Prostate gland (tissue), 2 donors: Measurements from ENCODE around the gene CCDC77. TPM values are rescaled to one million over a fixed set of nuclear protein-coding genes. Genes with fewer than 3 reads are reported as not detected.
"Not testable (repeated sequence)": the region's sequence is repeated elsewhere in the genome, so short reads cannot be mapped to it uniquely, and the experiment has no call there.

Experiments
- DNase-seq: peaks from one replicate; pipeline ENCODE4 v3.0.0-alpha.2; 2019; ENCODE audit warnings: low spot score
- H3K27ac ChIP-seq, 2 donors: fragments of 200-600 bp; sonication (generic); 2 replicates each; pipeline ENCODE4 v1.5.1; 2017 to 2019
- H3K27me3 ChIP-seq: fragments of 200-600 bp; sonication (generic); replicated peaks from 2 replicates; pipeline ENCODE4 v1.5.1; 2019; ENCODE audit not compliant: insufficient read depth
- H3K36me3 ChIP-seq, 2 donors: fragments of 200-600 bp; sonication (generic); 1 replicate in 1 of 2; 2 replicates in 1 of 2; pipeline versions ENCODE4 v1.5.1 to v1.8.1; 2017 to 2019
- H3K4me1 ChIP-seq: fragments of 200-600 bp; sonication (generic); replicated peaks from 2 replicates; pipeline ENCODE4 v1.5.1; 2019
- H3K4me3 ChIP-seq, 2 donors: fragments of 200-600 bp; sonication (generic); 2 replicates each; pipeline ENCODE4 v1.5.1; 2017 to 2019
- H3K9me3 ChIP-seq: fragments of 200-600 bp; sonication (generic); 2 replicates; pipeline ENCODE4 v1.5.1; 2017
- CTCF ChIP-seq, 4 experiments: fragments of 200-600 bp in 2 of 4; fragments of 450-650 bp in 2 of 4; sonication (generic) in 2 of 4; IDR thresholded peaks; 1 replicate in 3 of 4; 2 replicates in 1 of 4; pipeline ENCODE4 v1.5.1; 2016 to 2019; ENCODE audit warnings: antibody characterized with exemption in 4 of 4, mild to moderate bottlenecking in 2 of 4, moderate library complexity in 2 of 4
- POLR2A ChIP-seq: fragments of 450-650 bp; IDR thresholded peaks from one replicate; pipeline ENCODE4 v1.6.1; 2016; ENCODE audit warnings: antibody characterized with exemption, mild to moderate bottlenecking
- POLR2AphosphoS5 ChIP-seq: sonication (generic); formaldehyde crosslinking; IDR thresholded peaks from one replicate; pipeline ENCODE4 v1.6.1; 2017; ENCODE audit warnings: antibody characterized with exemption
- WGBS: methylation state at CpG from one replicate; pipeline ENCODE4 v1.1.5; 2018; 5-methylcytosine and 5-hydroxymethylcytosine counted together
- intact Hi-C: fragments of 100-400 bp; cut with DNase I; formaldehyde crosslinking; loops from one replicate; pipeline ENCODE4 v1.14.2; 2022
- total RNA-seq, 2 donors: library from RNA; depleted of rRNA; stranded (reverse); fragments of >200 nt; gene quantifications; one replicate each; pipeline ENCODE4 v1.1.0, GENCODE V29; 2016

The CCDC77 gene
- total RNA-seq, 2 donors from 2014 or later, result 7.0 to 8.9 TPM

DNA sequence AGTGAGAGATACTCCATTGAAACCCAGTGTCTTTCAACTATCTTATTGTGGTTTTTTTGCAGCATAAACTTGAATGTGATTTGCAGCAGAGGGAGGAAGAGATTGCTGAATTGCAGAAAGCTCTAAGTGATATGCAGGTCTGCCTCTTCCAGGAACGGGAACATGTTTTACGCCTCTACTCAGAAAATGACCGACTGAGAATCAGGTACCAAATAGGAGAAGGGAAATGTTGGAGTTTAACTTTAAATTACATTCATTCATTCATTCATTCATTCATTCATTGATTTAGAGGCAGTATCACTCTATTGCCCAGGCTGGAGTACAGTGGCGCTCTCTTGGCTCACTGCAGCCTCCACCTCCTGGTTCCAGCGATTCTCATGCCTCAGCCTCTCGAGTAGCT, 17.0 kb downstream of the CCDC77 start:
- intact Hi-C loops, result no loop called here
- WGBS, result 93% methylated on average over 6 of the region's 6 CpGs

GRCh38 chr12:422526-422925, 21.1 kb downstream of the CCDC77 start:
- no peak for DNase-seq
- Histone ChIP-seq H3K36me3 (no peaks in the 10 kb centered on the region), H3K27me3 (no peaks in the 10 kb centered on the region), H3K4me3 (no peak overlapping the region), H3K4me1 (no peaks in the 10 kb centered on the region), H3K9me3 (no peaks in the 10 kb centered on the region), H3K27ac (no peak overlapping the region)
- intact Hi-C loops, result no loop called here
- 93% methylated on average over 3 of the region's 3 CpGs for WGBS
- no peak for TF ChIP-seq POLR2AphosphoS5

More for the DNA sequence above, 17.0 kb downstream of the CCDC77 start:
- H3K9me3 ChIP-seq, result no peaks in the 10 kb centered on the region
- no peak for DNase-seq
- H3K4me3 ChIP-seq, result no peak overlapping the region
- H3K27me3 ChIP-seq, result no peaks in the 10 kb centered on the region
- H3K27ac ChIP-seq, result no peak overlapping the region
- no peaks in the 10 kb centered on the region for H3K36me3 ChIP-seq
- H3K4me1 ChIP-seq, result no peaks in the 10 kb centered on the region
- TF ChIP-seq CTCF (IDR thresholded peaks at IDR 0.05) (no peak), POLR2AphosphoS5 (no peak), POLR2A (no peak)

DNA sequence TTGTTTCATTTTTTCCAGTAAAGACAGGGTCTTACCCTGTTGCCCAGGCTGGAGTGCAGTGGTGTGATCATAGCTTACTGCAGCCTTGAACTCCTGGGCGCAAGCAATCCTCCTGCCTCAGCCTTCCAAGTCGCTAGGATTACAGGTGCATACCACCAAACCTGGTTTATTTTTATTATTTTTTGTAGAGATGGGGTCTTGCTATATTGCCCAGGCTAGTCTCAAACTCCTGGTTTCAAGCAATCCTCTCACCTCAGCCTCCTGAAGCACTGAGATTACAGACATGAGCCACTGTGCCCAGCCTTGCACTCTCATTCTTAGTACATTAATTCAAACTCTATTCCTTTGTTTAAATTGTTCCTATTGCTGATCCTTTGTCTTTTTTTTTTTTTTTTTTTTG, 34.3 kb downstream of the CCDC77 start:
- H3K27ac ChIP-seq, H3K4me3 ChIP-seq, H3K27me3 ChIP-seq, H3K9me3 ChIP-seq, intact Hi-C loops, DNase-seq, H3K4me1 ChIP-seq, H3K36me3 ChIP-seq: not testable (repeated sequence)
- 100% methylated on average over 2 of the region's 2 CpGs for whole genome bisulfite sequencing

DNA sequence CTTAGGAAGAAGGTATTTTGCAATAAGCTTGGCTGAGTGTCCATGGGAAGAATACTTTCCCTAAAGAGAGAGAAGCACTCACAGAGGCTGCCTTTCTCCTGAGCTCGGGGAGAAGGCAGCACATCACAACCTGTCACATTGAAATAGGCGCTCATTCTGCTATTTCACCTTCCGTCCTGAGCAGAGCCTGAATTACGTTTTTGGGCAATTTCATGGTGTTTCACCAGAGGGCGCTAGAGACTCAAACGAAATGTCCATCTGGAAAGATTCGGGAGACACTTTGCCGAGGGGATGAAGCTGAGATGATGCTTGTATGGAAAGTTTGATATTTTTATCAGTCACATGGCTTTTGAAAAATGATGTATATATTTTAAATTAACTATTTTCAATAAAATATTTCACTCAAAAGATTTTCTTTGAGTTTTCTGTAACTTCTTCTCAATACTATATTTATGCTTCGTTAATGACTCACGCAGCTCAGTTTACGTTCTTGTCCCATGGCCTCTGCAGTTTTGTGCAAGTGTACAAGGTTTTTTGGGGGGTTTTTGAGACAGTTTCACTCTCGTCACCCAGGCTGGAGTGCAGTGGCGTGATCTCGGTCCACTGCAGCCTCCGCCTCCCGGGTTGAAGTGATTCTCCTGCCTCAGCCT, 40.9 kb downstream of the CCDC77 start:
- 60% methylated on average over 16 of the region's 16 CpGs for WGBS
- Histone ChIP-seq H3K27me3 (no peaks in the 10 kb centered on the region), H3K27ac (no peak overlapping the region), H3K4me3 (no peak overlapping the region), H3K9me3 (no peaks in the 10 kb centered on the region), H3K36me3 (no peaks in the 10 kb centered on the region), H3K4me1 (no peaks in the 10 kb centered on the region)
- TF ChIP-seq POLR2AphosphoS5 (peak; percentile 33), CTCF (IDR thresholded peaks at IDR 0.05) (peak; percentile 44 to 80 (median 72)), POLR2A (no peak)
- peak; percentile 27 for DNase-seq
- intact Hi-C loops, result loop anchor here (2.0 kb wide), 1 partner anchor 104 kb away; no protein-coding TSS in a partner anchor

DNA sequence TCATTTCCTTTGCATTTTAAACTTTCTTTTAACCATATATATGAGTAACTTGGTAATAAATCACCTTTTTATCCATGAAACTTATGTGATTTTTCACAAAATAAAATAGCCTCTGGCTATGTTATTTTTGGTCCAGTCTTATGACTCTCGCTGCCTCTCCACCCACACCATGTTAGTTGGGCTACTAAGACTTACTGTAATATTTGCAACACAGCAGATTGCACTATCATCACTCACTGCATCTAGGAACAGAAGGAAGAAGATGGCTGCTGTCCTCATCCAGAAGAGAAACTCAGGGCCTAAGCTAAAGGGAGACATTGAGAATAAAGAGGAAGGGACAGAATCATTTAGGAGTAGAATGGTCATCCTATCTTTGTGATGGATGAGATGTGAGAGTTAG, 45.7 kb downstream of the CCDC77 start:
- no peak for DNase-seq
- Histone ChIP-seq H3K4me3 (no peak overlapping the region), H3K9me3 (no peaks in the 10 kb centered on the region), H3K4me1 (no peaks in the 10 kb centered on the region), H3K36me3 (no peaks in the 10 kb centered on the region), H3K27me3 (no peaks in the 10 kb centered on the region), H3K27ac (no peak overlapping the region)
- intact Hi-C loops, result no loop called here
- no peak for TF ChIP-seq CTCF (IDR thresholded peaks at IDR 0.05)
- no peak for TF ChIP-seq POLR2A
- no peak for TF ChIP-seq POLR2AphosphoS5
- 98% methylated on average over 1 of the region's 1 CpG for WGBS

GRCh38 chr12:449203-449602, 47.8 kb downstream of the CCDC77 start:
- Histone ChIP-seq H3K27ac (no peak overlapping the region), H3K27me3 (no peaks in the 10 kb centered on the region), H3K9me3 (no peaks in the 10 kb centered on the region), H3K36me3 (no peaks in the 10 kb centered on the region), H3K4me1 (no peaks in the 10 kb centered on the region), H3K4me3 (no peak overlapping the region)
- no peak for DNase-seq
- intact Hi-C loops, result no loop called here
- TF ChIP-seq CTCF (IDR thresholded peaks at IDR 0.05), result no peak
- no peak for TF ChIP-seq POLR2AphosphoS5
- TF ChIP-seq POLR2A, result no peak
- WGBS, result 65% methylated on average over 4 of the region's 4 CpGs
